ENCODE data around the gene MORN4.

MORN4 gene

GRCh38 chr10:97567891-97568290 is 65.4 kb downstream of the MORN4 start:
- no peaks in the 10 kb centered on the region for H3K79me2 ChIP-seq (ENCODE audit: control insufficient read depth, low read length)
- no peaks in the 10 kb centered on the region for H3K9me2 ChIP-seq (replicated peaks; ENCODE audit: control insufficient read depth, low read length)
- H3F3A ChIP-seq (ENCODE audit: control insufficient read depth, insufficient read depth): no peaks in the 10 kb centered on the region
- no peaks in the 10 kb centered on the region for H3K4me1 ChIP-seq (ENCODE audit: control insufficient read depth, low read length)
- H3K4me3 ChIP-seq (ENCODE audit: low read length): no peak overlapping the region
- TF ChIP-seq CTCF (IDR thresholded peaks at IDR 0.05; ENCODE audit: low read depth, low read length, poor library complexity, severe bottlenecking): no peak
- TF ChIP-seq EZH2phosphoT487 (IDR thresholded peaks at IDR 0.05; ENCODE audit: borderline replicate concordance, low read length): no peak
- H3K9me3 ChIP-seq (ENCODE audit: control insufficient read depth, insufficient read depth, low read length): no peaks in the 10 kb centered on the region
- H3K36me3 ChIP-seq (ENCODE audit: control insufficient read depth, low read length): no peaks in the 10 kb centered on the region
- H3K4me2 ChIP-seq (ENCODE audit: low read length): no peak overlapping the region
- no peaks in the 10 kb centered on the region for H3K27me3 ChIP-seq (ENCODE audit: control insufficient read depth, low read length)
- H4K20me1 ChIP-seq (ENCODE audit: control insufficient read depth, insufficient read depth, low read depth, low read length): no peaks in the 10 kb centered on the region
- H3K27ac ChIP-seq (ENCODE audit: low read depth, low read length): no peak overlapping the region

- Histone ChIP-seq H3K4me1 (ENCODE audit: control insufficient read depth, low read length) (no peaks in the 10 kb centered on the region), H3K9me3 (ENCODE audit: control insufficient read depth, insufficient read depth, low read length) (no peaks in the 10 kb centered on the region), H3K27me3 (ENCODE audit: control insufficient read depth, low read length) (no peaks in the 10 kb centered on the region), H4K20me1 (ENCODE audit: control insufficient read depth, insufficient read depth, low read depth, low read length) (no peaks in the 10 kb centered on the region), H3F3A (ENCODE audit: control insufficient read depth, insufficient read depth) (no peaks in the 10 kb centered on the region), H3K36me3 (ENCODE audit: control insufficient read depth, low read length) (no peaks in the 10 kb centered on the region), H3K4me2 (ENCODE audit: low read length) (no peak overlapping the region), H3K27ac (ENCODE audit: low read depth, low read length) (no peak overlapping the region), H3K4me3 (ENCODE audit: low read length) (no peak overlapping the region), H3K79me2 (ENCODE audit: control insufficient read depth, low read length) (no peaks in the 10 kb centered on the region), H3K9me2 (replicated peaks; ENCODE audit: control insufficient read depth, low read length) (no peaks in the 10 kb centered on the region)
- TF ChIP-seq EZH2phosphoT487 (IDR thresholded peaks at IDR 0.05; ENCODE audit: borderline replicate concordance, low read length) (no peak), CTCF (IDR thresholded peaks at IDR 0.05; ENCODE audit: low read depth, low read length, poor library complexity, severe bottlenecking) (no peak)
Measured at GRCh38 chr10:97566336-97566996, 66.8 kb downstream of the MORN4 start.

DNA sequence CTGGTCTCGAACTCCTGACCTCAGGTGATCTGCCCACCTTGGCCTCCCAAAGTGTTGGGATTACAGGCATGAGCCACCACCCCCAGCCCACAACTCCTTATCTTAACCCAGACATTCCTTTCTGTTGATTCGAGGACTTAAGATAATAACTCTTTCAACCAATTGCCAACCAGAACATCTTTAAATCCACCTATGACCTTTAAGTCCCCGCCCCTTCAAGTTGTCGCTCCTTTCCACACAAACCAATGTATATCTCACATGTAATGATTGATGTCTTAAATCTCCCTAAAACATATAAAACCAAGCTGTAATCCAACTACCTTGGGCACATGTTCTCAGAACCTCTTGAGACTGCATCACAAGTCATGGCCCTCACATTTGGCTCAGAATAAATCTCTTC is 68.5 kb downstream of the MORN4 start:
- H3K9me3 ChIP-seq (ENCODE audit: control insufficient read depth, insufficient read depth, low read length): no peaks in the 10 kb centered on the region
- no peaks in the 10 kb centered on the region for H4K20me1 ChIP-seq (ENCODE audit: control insufficient read depth, insufficient read depth, low read depth, low read length)
- H3F3A ChIP-seq (ENCODE audit: control insufficient read depth, insufficient read depth): no peaks in the 10 kb centered on the region
- no peak overlapping the region for H3K4me3 ChIP-seq (ENCODE audit: low read length)
- no peaks in the 10 kb centered on the region for H3K4me1 ChIP-seq (ENCODE audit: control insufficient read depth, low read length)
- no peaks in the 10 kb centered on the region for H3K36me3 ChIP-seq (ENCODE audit: control insufficient read depth, low read length)
- TF ChIP-seq EZH2phosphoT487 (IDR thresholded peaks at IDR 0.05; ENCODE audit: borderline replicate concordance, low read length) (no peak), CTCF (IDR thresholded peaks at IDR 0.05; ENCODE audit: low read depth, low read length, poor library complexity, severe bottlenecking) (no peak)
- no peaks in the 10 kb centered on the region for H3K79me2 ChIP-seq (ENCODE audit: control insufficient read depth, low read length)
- H3K27ac ChIP-seq (ENCODE audit: low read depth, low read length): no peak overlapping the region
- no peaks in the 10 kb centered on the region for H3K9me2 ChIP-seq (replicated peaks; ENCODE audit: control insufficient read depth, low read length)
- H3K27me3 ChIP-seq (ENCODE audit: control insufficient read depth, low read length): no peaks in the 10 kb centered on the region
- H3K4me2 ChIP-seq (ENCODE audit: low read length): no peak overlapping the region
